Mammary epithelial cell (primary cell): ENCODE results near the gene HMX3.

Source experiments
- EZH2 ChIP-seq: IDR thresholded peaks from 2 replicates; pipeline ENCODE4 v1.6.1; 2012; ENCODE audit warnings: low read length, inconsistent platforms, borderline replicate concordance
- TF ChIP-seq, protein P1 (sequence below), 2 donors: IDR thresholded peaks in 1 of 2; conservative IDR thresholded peaks in 1 of 2; 2 replicates each; pipeline ENCODE4 v1.5.1; 2011 to 2012; ENCODE audit warnings: inconsistent platforms in 2 of 2, low read length in 2 of 2, mild to moderate bottlenecking in 2 of 2, control low read depth in 1 of 2, low read depth in 1 of 2; ENCODE audit not compliant: insufficient read depth in 1 of 2; ENCODE audit errors: extremely low read depth in 1 of 2

- TF ChIP-seq, protein P1, sequence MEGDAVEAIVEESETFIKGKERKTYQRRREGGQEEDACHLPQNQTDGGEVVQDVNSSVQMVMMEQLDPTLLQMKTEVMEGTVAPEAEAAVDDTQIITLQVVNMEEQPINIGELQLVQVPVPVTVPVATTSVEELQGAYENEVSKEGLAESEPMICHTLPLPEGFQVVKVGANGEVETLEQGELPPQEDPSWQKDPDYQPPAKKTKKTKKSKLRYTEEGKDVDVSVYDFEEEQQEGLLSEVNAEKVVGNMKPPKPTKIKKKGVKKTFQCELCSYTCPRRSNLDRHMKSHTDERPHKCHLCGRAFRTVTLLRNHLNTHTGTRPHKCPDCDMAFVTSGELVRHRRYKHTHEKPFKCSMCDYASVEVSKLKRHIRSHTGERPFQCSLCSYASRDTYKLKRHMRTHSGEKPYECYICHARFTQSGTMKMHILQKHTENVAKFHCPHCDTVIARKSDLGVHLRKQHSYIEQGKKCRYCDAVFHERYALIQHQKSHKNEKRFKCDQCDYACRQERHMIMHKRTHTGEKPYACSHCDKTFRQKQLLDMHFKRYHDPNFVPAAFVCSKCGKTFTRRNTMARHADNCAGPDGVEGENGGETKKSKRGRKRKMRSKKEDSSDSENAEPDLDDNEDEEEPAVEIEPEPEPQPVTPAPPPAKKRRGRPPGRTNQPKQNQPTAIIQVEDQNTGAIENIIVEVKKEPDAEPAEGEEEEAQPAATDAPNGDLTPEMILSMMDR (conservative IDR thresholded peaks at IDR 0.05 in 1 of 2, IDR thresholded peaks at IDR 0.05 in 1 of 2; ENCODE audit: extremely low read depth in 1 of 2, insufficient read depth in 1 of 2, low read depth in 1 of 2, low read length in 2 of 2), result no peak
- no peak for TF ChIP-seq EZH2
Observed at GRCh38 chr10:123154711-123155505, 19.1 kb downstream of the HMX3 start.
